GM10266 (cell line): ENCODE measurements around the gene ZACN.

Source experiments
- DNase-seq: peaks from one replicate; pipeline ENCODE4 v3.0.0; 2012; ENCODE audit errors: extremely low spot score
- CTCF ChIP-seq: IDR thresholded peaks from 2 replicates; pipeline ENCODE4 v1.5.1; 2012; ENCODE audit warnings: mild to moderate bottlenecking, low read depth; ENCODE audit not compliant: control insufficient read depth, insufficient read depth; ENCODE audit errors: missing control alignments

Gene ZACN

GRCh38 chr17:76080768-76081287 lies 1.8 kb downstream of the ZACN start:
- no peak for TF ChIP-seq CTCF

GRCh38 chr17:76081295-76082210 lies 2.6 kb downstream of the ZACN start:
- DNase-seq, result no peak
- TF ChIP-seq CTCF, result no peak

More at GRCh38 chr17:76080768-76081287, 1.8 kb downstream of the ZACN start:
- no peak for DNase-seq

GRCh38 chr17:76082326-76083251 lies 3.6 kb downstream of the ZACN start:
- DNase-seq, result no peak
- TF ChIP-seq CTCF, result no peak

GRCh38 chr17:76083536-76084182 lies 4.7 kb downstream of the ZACN start:
- DNase-seq, result no peak
- TF ChIP-seq CTCF, result no peak

GRCh38 chr17:76085066-76085730 lies 6.2 kb downstream of the ZACN start:
- no peak for DNase-seq
- no peak for TF ChIP-seq CTCF

GRCh38 chr17:76085731-76086366 lies 6.9 kb downstream of the ZACN start:
- no peak for TF ChIP-seq CTCF
- DNase-seq, result no peak
